ENCODE measurements around the gene OR5V1.

GRCh38 chr6:29376003-29376402 lies 7.3 kb upstream of the OR5V1 start:
- TF ChIP-seq CTCF (conservative IDR thresholded peaks at IDR 0.05; ENCODE audit: low read depth in 2 of 2) (peak; percentile 39 to 63; a peak in 3 of 4 replicates), JUNB (IDR thresholded peaks at IDR 0.05; ENCODE audit: unreplicated experiment) (no peak), EZH2phosphoT487 (IDR thresholded peaks at IDR 0.05; ENCODE audit: unreplicated experiment) (no peak), EZH2 (IDR thresholded peaks at IDR 0.05; ENCODE audit: low read depth, unreplicated experiment) (no peak), ZNF331 (CRISPR knock-in tag; IDR thresholded peaks at IDR 0.05; ENCODE audit: low read depth) (no peak), NANOG (IDR thresholded peaks at IDR 0.05; ENCODE audit: borderline replicate concordance) (no peak), STAT1 (IDR thresholded peaks at IDR 0.05; ENCODE audit: unreplicated experiment) (no peak), ZNF114 (CRISPR knock-in tag; IDR thresholded peaks at IDR 0.05) (no peak), POLR2AphosphoS5 (IDR thresholded peaks at IDR 0.05; ENCODE audit: low read depth) (no peak), CREB1 (CRISPR knock-in tag; IDR thresholded peaks at IDR 0.05; ENCODE audit: low read depth) (no peak)
- TF ChIP-seq, protein P1, sequence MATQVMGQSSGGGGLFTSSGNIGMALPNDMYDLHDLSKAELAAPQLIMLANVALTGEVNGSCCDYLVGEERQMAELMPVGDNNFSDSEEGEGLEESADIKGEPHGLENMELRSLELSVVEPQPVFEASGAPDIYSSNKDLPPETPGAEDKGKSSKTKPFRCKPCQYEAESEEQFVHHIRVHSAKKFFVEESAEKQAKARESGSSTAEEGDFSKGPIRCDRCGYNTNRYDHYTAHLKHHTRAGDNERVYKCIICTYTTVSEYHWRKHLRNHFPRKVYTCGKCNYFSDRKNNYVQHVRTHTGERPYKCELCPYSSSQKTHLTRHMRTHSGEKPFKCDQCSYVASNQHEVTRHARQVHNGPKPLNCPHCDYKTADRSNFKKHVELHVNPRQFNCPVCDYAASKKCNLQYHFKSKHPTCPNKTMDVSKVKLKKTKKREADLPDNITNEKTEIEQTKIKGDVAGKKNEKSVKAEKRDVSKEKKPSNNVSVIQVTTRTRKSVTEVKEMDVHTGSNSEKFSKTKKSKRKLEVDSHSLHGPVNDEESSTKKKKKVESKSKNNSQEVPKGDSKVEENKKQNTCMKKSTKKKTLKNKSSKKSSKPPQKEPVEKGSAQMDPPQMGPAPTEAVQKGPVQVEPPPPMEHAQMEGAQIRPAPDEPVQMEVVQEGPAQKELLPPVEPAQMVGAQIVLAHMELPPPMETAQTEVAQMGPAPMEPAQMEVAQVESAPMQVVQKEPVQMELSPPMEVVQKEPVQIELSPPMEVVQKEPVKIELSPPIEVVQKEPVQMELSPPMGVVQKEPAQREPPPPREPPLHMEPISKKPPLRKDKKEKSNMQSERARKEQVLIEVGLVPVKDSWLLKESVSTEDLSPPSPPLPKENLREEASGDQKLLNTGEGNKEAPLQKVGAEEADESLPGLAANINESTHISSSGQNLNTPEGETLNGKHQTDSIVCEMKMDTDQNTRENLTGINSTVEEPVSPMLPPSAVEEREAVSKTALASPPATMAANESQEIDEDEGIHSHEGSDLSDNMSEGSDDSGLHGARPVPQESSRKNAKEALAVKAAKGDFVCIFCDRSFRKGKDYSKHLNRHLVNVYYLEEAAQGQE (IDR thresholded peaks at IDR 0.05; ENCODE audit: unreplicated experiment), result no peak
